Prostate gland (tissue), 2 donors: ENCODE data around the gene AOC1. TPM values are rescaled to one million over a fixed set of nuclear protein-coding genes. Genes with fewer than 3 reads are reported as not detected.

ENCODE experiments used
- DNase-seq: peaks from one replicate; pipeline ENCODE4 v3.0.0-alpha.2; 2019; ENCODE audit warnings: low spot score
- H3K27ac ChIP-seq, 2 donors: fragments of 200-600 bp; sonication (generic); 2 replicates each; pipeline ENCODE4 v1.5.1; 2017 to 2019
- H3K27me3 ChIP-seq: fragments of 200-600 bp; sonication (generic); replicated peaks from 2 replicates; pipeline ENCODE4 v1.5.1; 2019; ENCODE audit not compliant: insufficient read depth
- H3K36me3 ChIP-seq, 2 donors: fragments of 200-600 bp; sonication (generic); 1 replicate in 1 of 2; 2 replicates in 1 of 2; pipeline versions ENCODE4 v1.5.1 to v1.8.1; 2017 to 2019
- H3K4me1 ChIP-seq: fragments of 200-600 bp; sonication (generic); replicated peaks from 2 replicates; pipeline ENCODE4 v1.5.1; 2019
- H3K4me3 ChIP-seq, 2 donors: fragments of 200-600 bp; sonication (generic); 2 replicates each; pipeline ENCODE4 v1.5.1; 2017 to 2019
- H3K9me3 ChIP-seq: fragments of 200-600 bp; sonication (generic); 2 replicates; pipeline ENCODE4 v1.5.1; 2017
- CTCF ChIP-seq, 4 experiments: fragments of 200-600 bp in 2 of 4; fragments of 450-650 bp in 2 of 4; sonication (generic) in 2 of 4; IDR thresholded peaks; 1 replicate in 3 of 4; 2 replicates in 1 of 4; pipeline ENCODE4 v1.5.1; 2016 to 2019; ENCODE audit warnings: antibody characterized with exemption in 4 of 4, mild to moderate bottlenecking in 2 of 4, moderate library complexity in 2 of 4
- POLR2A ChIP-seq: fragments of 450-650 bp; IDR thresholded peaks from one replicate; pipeline ENCODE4 v1.6.1; 2016; ENCODE audit warnings: antibody characterized with exemption, mild to moderate bottlenecking
- POLR2AphosphoS5 ChIP-seq: sonication (generic); formaldehyde crosslinking; IDR thresholded peaks from one replicate; pipeline ENCODE4 v1.6.1; 2017; ENCODE audit warnings: antibody characterized with exemption
- WGBS: methylation state at CpG from one replicate; pipeline ENCODE4 v1.1.5; 2018; 5-methylcytosine and 5-hydroxymethylcytosine counted together
- intact Hi-C: fragments of 100-400 bp; cut with DNase I; formaldehyde crosslinking; loops from one replicate; pipeline ENCODE4 v1.14.2; 2022
- total RNA-seq, 2 donors: library from RNA; depleted of rRNA; stranded (reverse); fragments of >200 nt; gene quantifications; one replicate each; pipeline ENCODE4 v1.1.0, GENCODE V29; 2016

The AOC1 gene
- total RNA-seq, result 1 to 10 TPM; 2.1 to 3.1 TPM

- TF ChIP-seq POLR2A, result no peak
- TF ChIP-seq CTCF (IDR thresholded peaks at IDR 0.05), result no peak
- TF ChIP-seq POLR2AphosphoS5, result no peak
- no peaks in the 10 kb centered on the region for H3K4me1 ChIP-seq
- no peaks in the 10 kb centered on the region for H3K27me3 ChIP-seq
- H3K27ac ChIP-seq, result no peak within 1 kb of the TSS
- no peak within 1 kb of the TSS for H3K4me3 ChIP-seq
- H3K9me3 ChIP-seq, result no peaks in the 10 kb centered on the region
- DNase-seq, result no peak
- no peaks in the 10 kb centered on the region for H3K36me3 ChIP-seq
- intact Hi-C loops, result no loop called here
- 52% methylated on average over 8 of the region's 8 CpGs for WGBS
Measured at GRCh38 chr7:150852371-150852905, at the start of gene AOC1. Gene AOC1, plus strand, starts transcription at chr7:150852517. Its CDS starts 3,954 bp downstream, at chr7:150856471.

GRCh38 chr7:150803161-150803860 lies 49.0 kb upstream of the AOC1 start:
- 72% methylated on average over 10 of the region's 10 CpGs for WGBS
- Histone ChIP-seq H3K4me1 (no peaks in the 10 kb centered on the region), H3K36me3 (no peaks in the 10 kb centered on the region), H3K9me3 (no peaks in the 10 kb centered on the region), H3K27me3 (peaks cover 11% of the 10 kb centered on the region), H3K4me3 (no peak overlapping the region), H3K27ac (no peak overlapping the region)
- TF ChIP-seq POLR2A (no peak), CTCF (IDR thresholded peaks at IDR 0.05) (no peak), POLR2AphosphoS5 (no peak)
- DNase-seq, result no peak
- intact Hi-C loops, result no loop called here

GRCh38 chr7:150804802-150805201 lies 47.5 kb upstream of the AOC1 start:
- TF ChIP-seq POLR2AphosphoS5, result no peak
- TF ChIP-seq POLR2A, result no peak
- no peak for TF ChIP-seq CTCF (IDR thresholded peaks at IDR 0.05)
- DNase-seq, result no peak
- intact Hi-C loops, result no loop called here
- Histone ChIP-seq H3K27ac (no peak overlapping the region), H3K27me3 (peaks cover 8% of the 10 kb centered on the region), H3K9me3 (no peaks in the 10 kb centered on the region), H3K4me1 (no peaks in the 10 kb centered on the region), H3K36me3 (no peaks in the 10 kb centered on the region), H3K4me3 (no peak overlapping the region)
- 80% methylated on average over 5 of the region's 5 CpGs for WGBS

- Histone ChIP-seq H3K9me3 (no peaks in the 10 kb centered on the region), H3K36me3 (no peaks in the 10 kb centered on the region), H3K27me3 (peaks cover under 1% of the 10 kb centered on the region), H3K4me1 (no peaks in the 10 kb centered on the region), H3K4me3 (no peak overlapping the region), H3K27ac (no peak overlapping the region)
- intact Hi-C loops, result no loop called here
- no peak for TF ChIP-seq CTCF (IDR thresholded peaks at IDR 0.05)
- TF ChIP-seq POLR2A, result no peak
- TF ChIP-seq POLR2AphosphoS5, result no peak
- no peak for DNase-seq
Measured at GRCh38 chr7:150805864-150806263, 46.5 kb upstream of the AOC1 start.

- Histone ChIP-seq H3K9me3 (no peaks in the 10 kb centered on the region), H3K4me1 (no peaks in the 10 kb centered on the region), H3K36me3 (no peaks in the 10 kb centered on the region), H3K4me3 (no peak overlapping the region), H3K27ac (no peak overlapping the region), H3K27me3 (no peaks in the 10 kb centered on the region)
- intact Hi-C loops, result no loop called here
- DNase-seq, result no peak
- 99% methylated on average over 3 of the region's 3 CpGs for WGBS
- no peak for TF ChIP-seq POLR2AphosphoS5
- no peak for TF ChIP-seq CTCF (IDR thresholded peaks at IDR 0.05)
- TF ChIP-seq POLR2A, result no peak
Measured at GRCh38 chr7:150806454-150806853, 45.9 kb upstream of the AOC1 start.
